Neural progenitor cell (in vitro differentiated cells): ENCODE measurements around the gene BEGAIN.

ENCODE experiments used
- CTCF ChIP-seq: fragments of 200-600 bp; sonication (generic); IDR thresholded peaks from 2 replicates; pipeline ENCODE4 v1.5.1; 2017; ENCODE audit warnings: antibody characterized with exemption, mild to moderate bottlenecking
- EZH2 ChIP-seq: fragments of 200-600 bp; sonication (generic); IDR thresholded peaks from 2 replicates; pipeline ENCODE4 v1.6.1; 2017; ENCODE audit warnings: antibody characterized with exemption, mild to moderate bottlenecking, moderate library complexity
- EZH2phosphoT487 ChIP-seq: fragments of 200-600 bp; sonication (generic); IDR thresholded peaks from 2 replicates; pipeline ENCODE4 v1.6.1; 2017; ENCODE audit warnings: antibody characterized with exemption

GRCh38 chr14:100612986-100613385 is 25.8 kb upstream of the BEGAIN start:
- TF ChIP-seq EZH2phosphoT487 (no peak), CTCF (no peak), EZH2 (no peak)
